ENCODE measurements around the gene PHOSPHO2.

- TF ChIP-seq CTCF (IDR thresholded peaks at IDR 0.05) = no peak
- TF ChIP-seq POLR2A (IDR thresholded peaks at IDR 0.05) = no peak
- no peak for TF ChIP-seq POLR2AphosphoS5 (IDR thresholded peaks at IDR 0.05)
Measured at GRCh38 chr2:169647496-169647895, 46.8 kb upstream of the PHOSPHO2 start.
